KBM-7 (cell line): Measurements from ENCODE around the gene CCNQ.

Source experiments
- DNase-seq: peaks from one replicate; pipeline ENCODE4 v3.0.0-alpha.2; 2015
- in situ Hi-C: fragments of 300-500 bp; cut with MboI; formaldehyde crosslinking; loops from 2 replicates; pipeline ENCODE4 v1.14.3; 2020; ENCODE audit warnings: low sequenced_read_pairs, low pct_unique_long_range_greater_than_20kb, mixed read lengths

Gene CCNQ

GRCh38 chrX:153557618-153558355 lies 41.2 kb downstream of the CCNQ start:
- in situ Hi-C loops: loop anchor here (25.0 kb wide), 1 partner anchor 105 kb away; the partner anchor contains the start of gene PNCK

GRCh38 chrX:153556767-153557166 lies 42.2 kb downstream of the CCNQ start:
- DNase-seq: no peak
- in situ Hi-C loops: loop anchor here (25.0 kb wide), 1 partner anchor 106 kb away; the partner anchor contains the start of gene PNCK

More at GRCh38 chrX:153557618-153558355, 41.2 kb downstream of the CCNQ start:
- DNase-seq: no peak

- in situ Hi-C loops: loop anchor here (25.0 kb wide), 1 partner anchor 108 kb away; the partner anchor contains the start of gene PNCK
- DNase-seq: peak; percentile 89
Observed at GRCh38 chrX:153554519-153555167, 44.3 kb downstream of the CCNQ start.

GRCh38 chrX:153551135-153551534 lies 47.8 kb downstream of the CCNQ start:
- in situ Hi-C loops: loop anchor here (25.0 kb wide), 1 partner anchor 111 kb away; the partner anchor contains the start of gene PNCK
- DNase-seq: no peak

- in situ Hi-C loops: loop anchor here (25.0 kb wide), 1 partner anchor 112 kb away; the partner anchor contains the start of gene PNCK
- no peak for DNase-seq
Observed at GRCh38 chrX:153549807-153550206, 49.1 kb downstream of the CCNQ start.

GRCh38 chrX:153549231-153549630 lies 49.7 kb downstream of the CCNQ start:
- no peak for DNase-seq
- in situ Hi-C loops: no loop called here

- DNase-seq: no peak
- in situ Hi-C loops: no loop called here
Observed at GRCh38 chrX:153547195-153547594, 51.7 kb downstream of the CCNQ start.

GRCh38 chrX:153546386-153546785 lies 52.6 kb downstream of the CCNQ start:
- in situ Hi-C loops: no loop called here
- no peak for DNase-seq

- in situ Hi-C loops: no loop called here
- DNase-seq: no peak
Observed at GRCh38 chrX:153544727-153545126, 54.2 kb downstream of the CCNQ start.

- in situ Hi-C loops: no loop called here
Observed at GRCh38 chrX:153539979-153540358, 59.0 kb downstream of the CCNQ start.

GRCh38 chrX:153539171-153539978 lies 59.6 kb downstream of the CCNQ start:
- in situ Hi-C loops: no loop called here

More at GRCh38 chrX:153539979-153540358, 59.0 kb downstream of the CCNQ start:
- no peak for DNase-seq

GRCh38 chrX:153538424-153538823 lies 60.5 kb downstream of the CCNQ start:
- no peak for DNase-seq
- in situ Hi-C loops: no loop called here

More at GRCh38 chrX:153539171-153539978, 59.6 kb downstream of the CCNQ start:
- DNase-seq: peak; percentile 77
